Measurements from ENCODE around the gene SMTN. TPM values are rescaled to one million over a fixed set of nuclear protein-coding genes. Genes with fewer than 3 reads are reported as not detected.

SMTN gene
- total RNA-seq, 4 donors from 2014 or later, result 171 to 341 (median 219) TPM

GRCh38 chr22:31087744-31088215, 6.7 kb downstream of the SMTN start:
- Histone ChIP-seq H3K27me3 (no peaks in the 10 kb centered on the region), H3K4me1 (peaks cover 23 to 62% (median 33%) of the 10 kb centered on the region in 4 donors), H3K9me3 (no peaks in the 10 kb centered on the region), H3K36me3 (no peaks in the 10 kb centered on the region), H3K4me3 (no peak overlapping the region), H3K27ac (peak overlapping the region; percentile 90 to 97 (median 96))
- 79% methylated on average over 21 of the region's 21 CpGs; no CpG with 5 or more reads in 1 of the 2 donors for WGBS, 2 donors (ENCODE audit: low coverage in 1 of 2)
- TF ChIP-seq CTCF (IDR thresholded peaks at IDR 0.05) (no peak), POLR2AphosphoS5 (IDR thresholded peaks at IDR 0.05) (no peak), POLR2A (IDR thresholded peaks at IDR 0.05) (no peak), EP300 (IDR thresholded peaks at IDR 0.05; ENCODE audit: low read depth) (no peak)
- in situ Hi-C loops (cut with MboI; ENCODE audit: low pct_ligation_motif_present in 1 of 4, low pct_unique_long_range_greater_than_20kb in 1 of 4, low sequenced_read_pairs in 3 of 4), result loop anchor here in 3 of 4 donors (10.0 kb wide), 1 partner anchor 143 kb away; no protein-coding TSS in a partner anchor
- intact Hi-C loops (cut with DNase I; ENCODE audit: low total_unique reads), result no loop called here
- no peak for DNase-seq

GRCh38 chr22:31088233-31088986, 7.3 kb downstream of the SMTN start:
- peaks cover 17 to 56% (median 27%) of the 10 kb centered on the region in 4 donors for H3K4me1 ChIP-seq
- in situ Hi-C loops (cut with MboI; ENCODE audit: low pct_ligation_motif_present in 1 of 4, low pct_unique_long_range_greater_than_20kb in 1 of 4, low sequenced_read_pairs in 3 of 4), result loop anchor here in 3 of 4 donors (10.0 kb wide), 1 partner anchor 144 kb away; no protein-coding TSS in a partner anchor
- no peak for DNase-seq

GRCh38 chr22:31089160-31090100, 8.3 kb downstream of the SMTN start:
- Histone ChIP-seq H3K27ac (peak overlapping the region; percentile 73 to 97 (median 96)), H3K9me3 (no peaks in the 10 kb centered on the region), H3K36me3 (no peaks in the 10 kb centered on the region), H3K4me3 (peak overlapping the region in 3 of 4 donors; percentile 6 to 18 (median 10)), H3K27me3 (no peaks in the 10 kb centered on the region), H3K4me1 (peaks cover 8 to 46% (median 17%) of the 10 kb centered on the region in 4 donors)
- DNase-seq, result peak; percentile 71
- 63% methylated on average over 9 of the region's 9 CpGs; no CpG with 5 or more reads in 1 of the 2 donors for WGBS, 2 donors (ENCODE audit: low coverage in 1 of 2)
- no peak for TF ChIP-seq POLR2AphosphoS5 (IDR thresholded peaks at IDR 0.05)
- TF ChIP-seq EP300 (IDR thresholded peaks at IDR 0.05; ENCODE audit: low read depth), result no peak
- no peak for TF ChIP-seq POLR2A (IDR thresholded peaks at IDR 0.05)
- peak; percentile 75 to 90 (median 81) for TF ChIP-seq CTCF (IDR thresholded peaks at IDR 0.05)
- in situ Hi-C loops (cut with MboI; ENCODE audit: low pct_ligation_motif_present in 1 of 4, low pct_unique_long_range_greater_than_20kb in 1 of 4, low sequenced_read_pairs in 3 of 4) (loop anchor here in 3 of 4 donors (10.0 kb wide), 1 partner anchor 145 kb away; no protein-coding TSS in a partner anchor), intact Hi-C loops (cut with DNase I; ENCODE audit: low total_unique reads) (no loop called here)

More at GRCh38 chr22:31088233-31088986, 7.3 kb downstream of the SMTN start:
- Histone ChIP-seq H3K27me3 (no peaks in the 10 kb centered on the region), H3K4me3 (peak overlapping the region in 1 of 4 donors; percentile 1), H3K36me3 (no peaks in the 10 kb centered on the region), H3K9me3 (no peaks in the 10 kb centered on the region), H3K27ac (peak overlapping the region; percentile 73 to 97 (median 96))
- intact Hi-C loops (cut with DNase I; ENCODE audit: low total_unique reads), result no loop called here
- WGBS, 2 donors (ENCODE audit: low coverage in 1 of 2), result 87% methylated on average over 26 of the region's 26 CpGs; no CpG with 5 or more reads in 1 of the 2 donors
- no peak for TF ChIP-seq CTCF (IDR thresholded peaks at IDR 0.05)
- no peak for TF ChIP-seq POLR2A (IDR thresholded peaks at IDR 0.05)
- no peak for TF ChIP-seq POLR2AphosphoS5 (IDR thresholded peaks at IDR 0.05)
- TF ChIP-seq EP300 (IDR thresholded peaks at IDR 0.05; ENCODE audit: low read depth), result no peak
